Cardiac muscle cell (in vitro differentiated cells and primary cell): ENCODE measurements around the gene FBXO33. TPM values are rescaled to one million over a fixed set of nuclear protein-coding genes. Genes with fewer than 3 reads are reported as not detected.

Experiments used
- DNase-seq, 2 donors: peaks; one replicate each; pipeline versions ENCODE4 v3.0.0 to v3.0.0-alpha.2; 2010 to 2017; ENCODE audit warnings: low read depth in 1 of 2, low spot score in 1 of 2
- H3K27ac ChIP-seq: fragments of 200-600 bp; sonication (generic); 2 replicates; pipeline ENCODE4 v1.5.1; 2016
- H3K27me3 ChIP-seq: fragments of 200-600 bp; sonication (generic); 2 replicates; pipeline ENCODE4 v1.6.0; 2016; ENCODE audit warnings: control low read depth
- H3K36me3 ChIP-seq: fragments of 200-600 bp; sonication (generic); 2 replicates; pipeline ENCODE4 v1.5.1; 2016; ENCODE audit warnings: control low read depth
- H3K4me1 ChIP-seq: fragments of 200-600 bp; sonication (generic); 2 replicates; pipeline ENCODE4 v1.8.1; 2017; ENCODE audit warnings: low read depth, mild to moderate bottlenecking, mixed run types
- H3K4me3 ChIP-seq: fragments of 200-600 bp; sonication (generic); 2 replicates; pipeline ENCODE4 v1.5.1; 2016; ENCODE audit warnings: mild to moderate bottlenecking
- H3K9me3 ChIP-seq: fragments of 200-600 bp; sonication (generic); 2 replicates; pipeline ENCODE4 v1.5.1; 2017; ENCODE audit warnings: low read depth, mild to moderate bottlenecking, control low read depth
- CTCF ChIP-seq: IDR thresholded peaks from 2 replicates; pipeline ENCODE4 v1.5.1; 2012; ENCODE audit warnings: low read depth, mild to moderate bottlenecking, low read length
- polyA plus RNA-seq: library from polyadenylated mRNA; unstranded; fragments of >200 nt; fragmentation: Nextera tagmentation; extraction: Ambion mirVana; gene quantifications from 2 replicates; pipeline ENCODE4 v1.2.1, GENCODE V29; 2016
- total RNA-seq: library from RNA; depleted of rRNA; stranded (reverse); fragments of >200 nt; gene quantifications from 2 replicates; pipeline ENCODE4 v1.2.3, GENCODE V29; 2016

The FBXO33 gene
- total and polyA plus RNA-seq, 2 experiments from 2014 or later, result 13.6 to 14.0 TPM

GRCh38 chr14:39430762-39431415 is 1.3 kb downstream of the FBXO33 start:
- Histone ChIP-seq H3K9me3 (no peaks in the 10 kb centered on the region), H3K27ac (peak overlapping the region; percentile 100), H3K36me3 (no peaks in the 10 kb centered on the region), H3K27me3 (no peaks in the 10 kb centered on the region), H3K4me1 (peaks cover 12% of the 10 kb centered on the region), H3K4me3 (peak overlapping the region; percentile 60)
- no peak for TF ChIP-seq CTCF
- DNase-seq, result no peak

- Histone ChIP-seq H3K36me3 (no peaks in the 10 kb centered on the region), H3K4me3 (no peak overlapping the region), H3K9me3 (no peaks in the 10 kb centered on the region), H3K27me3 (no peaks in the 10 kb centered on the region), H3K27ac (no peak overlapping the region), H3K4me1 (peaks cover 26% of the 10 kb centered on the region)
- TF ChIP-seq CTCF, result no peak
- no peak for DNase-seq
These were observed 4.1 kb downstream of the FBXO33 start for GRCh38 chr14:39428118-39428517.

GRCh38 chr14:39426605-39427004 is 5.6 kb downstream of the FBXO33 start:
- DNase-seq, result peak in 1 of 2 donors; percentile 69
- H3K27ac ChIP-seq, result no peak overlapping the region
- H3K9me3 ChIP-seq, result no peaks in the 10 kb centered on the region
- peak; percentile 34 for TF ChIP-seq CTCF
- H3K4me3 ChIP-seq, result no peak overlapping the region
- H3K36me3 ChIP-seq, result no peaks in the 10 kb centered on the region
- H3K4me1 ChIP-seq, result peaks cover 38% of the 10 kb centered on the region
- no peaks in the 10 kb centered on the region for H3K27me3 ChIP-seq

- Histone ChIP-seq H3K27me3 (no peaks in the 10 kb centered on the region), H3K27ac (no peak overlapping the region), H3K9me3 (no peaks in the 10 kb centered on the region), H3K36me3 (no peaks in the 10 kb centered on the region), H3K4me1 (peaks cover 38% of the 10 kb centered on the region), H3K4me3 (no peak overlapping the region)
- TF ChIP-seq CTCF, result no peak
- DNase-seq, result no peak
These were observed 6.3 kb downstream of the FBXO33 start for GRCh38 chr14:39425947-39426346.

- peak overlapping the region; percentile 62 for H3K27ac ChIP-seq
These were observed 8.4 kb downstream of the FBXO33 start for GRCh38 chr14:39423793-39424192.

More at GRCh38 chr14:39423793-39424192, 8.4 kb downstream of the FBXO33 start:
- H3K4me1 ChIP-seq, result peaks cover 26% of the 10 kb centered on the region
- no peak for DNase-seq
- no peak overlapping the region for H3K4me3 ChIP-seq
- TF ChIP-seq CTCF, result no peak
- H3K9me3 ChIP-seq, result no peaks in the 10 kb centered on the region
- no peaks in the 10 kb centered on the region for H3K36me3 ChIP-seq
- H3K27me3 ChIP-seq, result no peaks in the 10 kb centered on the region
